Neural cell (in vitro differentiated cells): ENCODE results near the gene PDGFB. TPM values are rescaled to one million over a fixed set of nuclear protein-coding genes. Genes with fewer than 3 reads are reported as not detected.

ENCODE experiments used
- H2AFZ ChIP-seq: fragments of 200-600, 300-800 bp; sonication (generic), shearing (Covaris generic); 2 replicates; pipeline ENCODE4 v1.6.0; 2014; ENCODE audit warnings: low read depth, mild to moderate bottlenecking, antibody characterized with exemption, low read length, moderate library complexity
- H3F3A ChIP-seq: fragments of 200-600 bp; shearing (Covaris generic); 2 replicates; pipeline ENCODE4 v1.6.1; 2016; ENCODE audit warnings: mild to moderate bottlenecking, moderate library complexity, mixed read lengths, antibody characterized with exemption, low read length; ENCODE audit not compliant: insufficient read depth, poor library complexity, severe bottlenecking
- H3K27ac ChIP-seq: fragments of 200-600, 300-800 bp; sonication (generic), shearing (Covaris generic); 2 replicates; pipeline ENCODE4 v1.5.1; 2014; ENCODE audit warnings: mild to moderate bottlenecking, low read length, moderate library complexity
- H3K27me3 ChIP-seq: fragments of 300-800, 200-600 bp; sonication (generic), shearing (Covaris generic); 2 replicates; pipeline ENCODE4 v1.6.0; 2014; ENCODE audit warnings: mild to moderate bottlenecking, low read depth, low read length, moderate library complexity; ENCODE audit not compliant: insufficient read depth
- H3K36me3 ChIP-seq: fragments of 300-800, 200-600 bp; sonication (generic), shearing (Covaris generic); 2 replicates; pipeline ENCODE4 v1.5.1; 2014; ENCODE audit warnings: mild to moderate bottlenecking, antibody characterized with exemption, low read length, moderate library complexity; ENCODE audit not compliant: insufficient read depth
- H3K4me2 ChIP-seq: fragments of 300-800, 200-600 bp; sonication (generic), shearing (Covaris generic); 2 replicates; pipeline ENCODE4 v1.6.0; 2014; ENCODE audit warnings: mild to moderate bottlenecking, low read length
- H3K4me3 ChIP-seq: fragments of 300-800, 200-600 bp; sonication (generic), shearing (Covaris generic); 2 replicates; pipeline ENCODE4 v1.5.1; 2014; ENCODE audit warnings: mild to moderate bottlenecking, low read length, moderate library complexity
- H3K79me2 ChIP-seq: fragments of 200-600 bp; shearing (Covaris generic); replicated peaks from 2 replicates; pipeline ENCODE4 v1.6.0; 2014; ENCODE audit warnings: mild to moderate bottlenecking, low read length, moderate library complexity; ENCODE audit not compliant: insufficient read depth
- H3K9ac ChIP-seq: fragments of 300-800, 200-600 bp; sonication (generic), shearing (Covaris generic); 2 replicates; pipeline ENCODE4 v1.6.1; 2016; ENCODE audit warnings: mild to moderate bottlenecking, low read length, mixed read lengths
- H3K9me2 ChIP-seq: fragments of 200-600 bp; shearing (Covaris generic); 2 replicates; pipeline ENCODE4 v1.6.1; 2016; ENCODE audit warnings: mild to moderate bottlenecking, low read length, mixed read lengths; ENCODE audit not compliant: insufficient read depth
- H3K9me3 ChIP-seq: fragments of 200-600, 300-800 bp; sonication (generic), shearing (Covaris generic); 2 replicates; pipeline ENCODE4 v1.6.1; 2016; ENCODE audit warnings: mild to moderate bottlenecking, mixed run types, low read length, moderate library complexity, mixed read lengths
- H4K20me1 ChIP-seq: fragments of 200-600 bp; shearing (Covaris generic); 2 replicates; pipeline ENCODE4 v1.6.1; 2016; ENCODE audit warnings: mild to moderate bottlenecking, mixed run types; ENCODE audit not compliant: insufficient read depth
- EP300 ChIP-seq: fragments of 450-650 bp; conservative IDR thresholded peaks from 2 replicates; pipeline ENCODE4 v1.6.1; 2014; ENCODE audit warnings: antibody characterized with exemption, mild to moderate bottlenecking, moderate library complexity; ENCODE audit not compliant: poor library complexity, severe bottlenecking
- EZH2 ChIP-seq: fragments of 200-600, 300-800 bp; shearing (Covaris generic), sonication (generic); IDR thresholded peaks from 2 replicates; pipeline ENCODE4 v1.6.1; 2014; ENCODE audit warnings: antibody characterized with exemption, low read length, borderline replicate concordance, mild to moderate bottlenecking; ENCODE audit not compliant: insufficient read depth, poor library complexity, severe bottlenecking
- MXI1 ChIP-seq: fragments of 450-650 bp; conservative IDR thresholded peaks from 2 replicates; pipeline ENCODE4 v1.6.1; 2014; ENCODE audit warnings: antibody characterized with exemption, mild to moderate bottlenecking; ENCODE audit not compliant: poor library complexity, severe bottlenecking
- POLR2AphosphoS5 ChIP-seq: IDR thresholded peaks from 2 replicates; pipeline ENCODE4 v1.6.1; 2012
- RAD21 ChIP-seq: fragments of 450-650 bp; conservative IDR thresholded peaks from 2 replicates; pipeline ENCODE4 v1.6.1; 2014; ENCODE audit warnings: antibody characterized with exemption, mild to moderate bottlenecking, moderate library complexity
- SMC3 ChIP-seq: fragments of 450-650 bp; conservative IDR thresholded peaks from 2 replicates; pipeline ENCODE4 v1.6.1; 2014; ENCODE audit warnings: antibody characterized with exemption, mild to moderate bottlenecking, moderate library complexity; ENCODE audit not compliant: poor library complexity
- TAF1 ChIP-seq: IDR thresholded peaks from 2 replicates; pipeline ENCODE4 v1.6.1; 2012; ENCODE audit warnings: low read depth
- polyA plus RNA-seq: library from polyadenylated mRNA; depleted of rRNA; stranded (reverse); fragments of >200 nt; gene quantifications from 2 replicates; pipeline ENCODE4 v1.2.3, GENCODE V29; 2014
- TF ChIP-seq, protein P1 (sequence below): IDR thresholded peaks from 2 replicates; pipeline ENCODE4 v1.6.1; 2012; ENCODE audit warnings: borderline replicate concordance
- TF ChIP-seq, protein P2 (sequence below): fragments of 450-650 bp; IDR thresholded peaks from 2 replicates; pipeline ENCODE4 v1.5.1; 2014; ENCODE audit warnings: antibody characterized with exemption, mild to moderate bottlenecking, moderate library complexity; ENCODE audit not compliant: poor library complexity, severe bottlenecking

Gene PDGFB
- polyA plus RNA-seq, 1 donor from 2014 or later: 0.61 TPM

DNA sequence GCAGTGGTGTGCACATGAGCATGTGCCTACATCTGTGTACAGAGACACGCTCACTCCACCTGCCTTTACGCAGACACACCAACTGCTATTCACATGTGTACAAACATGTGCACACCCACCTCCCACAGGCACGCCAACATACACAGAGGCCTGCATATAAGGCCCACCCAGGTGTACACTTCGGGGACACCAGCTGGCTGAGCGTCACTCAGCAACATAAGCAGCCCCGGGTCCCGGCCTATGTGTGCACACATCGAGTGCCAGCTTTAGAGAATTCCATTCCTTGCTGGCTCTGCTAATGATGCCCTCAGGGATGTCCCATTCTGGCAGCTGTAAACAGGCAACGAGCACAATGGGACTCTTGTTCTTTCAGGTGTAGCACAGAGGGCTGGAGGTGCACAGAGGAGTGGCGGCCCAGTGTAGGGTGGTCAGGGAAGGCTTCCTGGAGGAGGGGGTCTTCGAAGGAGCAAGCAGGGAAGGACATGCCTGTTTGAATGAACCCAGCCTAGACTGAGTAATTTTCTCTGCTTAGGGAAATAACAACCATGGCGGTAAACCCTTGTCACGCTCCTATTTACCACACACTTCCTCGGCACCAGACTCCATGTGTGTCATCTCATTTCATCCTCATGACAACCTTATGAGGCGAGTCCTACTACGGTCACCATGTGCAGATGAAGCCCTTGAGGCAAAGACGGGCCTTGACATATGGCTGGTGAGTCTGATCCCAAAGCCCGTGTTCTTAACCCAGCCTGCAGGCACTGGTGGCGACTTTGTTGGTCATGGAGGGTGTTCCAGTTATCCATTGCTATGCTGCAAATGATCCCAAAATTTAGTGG lies 39.6 kb upstream of the PDGFB start:
- Histone ChIP-seq H3F3A (no peaks in the 10 kb centered on the region), H4K20me1 (no peaks in the 10 kb centered on the region), H3K9me2 (no peaks in the 10 kb centered on the region), H3K9ac (no peak overlapping the region), H3K9me3 (no peaks in the 10 kb centered on the region), H3K79me2 (no peaks in the 10 kb centered on the region), H2AFZ (no peak overlapping the region), H3K27me3 (no peaks in the 10 kb centered on the region), H3K4me3 (no peak overlapping the region), H3K4me2 (no peak overlapping the region), H3K36me3 (no peaks in the 10 kb centered on the region), H3K27ac (no peak overlapping the region)
- no peak for TF ChIP-seq SMC3
- TF ChIP-seq, protein P1, sequence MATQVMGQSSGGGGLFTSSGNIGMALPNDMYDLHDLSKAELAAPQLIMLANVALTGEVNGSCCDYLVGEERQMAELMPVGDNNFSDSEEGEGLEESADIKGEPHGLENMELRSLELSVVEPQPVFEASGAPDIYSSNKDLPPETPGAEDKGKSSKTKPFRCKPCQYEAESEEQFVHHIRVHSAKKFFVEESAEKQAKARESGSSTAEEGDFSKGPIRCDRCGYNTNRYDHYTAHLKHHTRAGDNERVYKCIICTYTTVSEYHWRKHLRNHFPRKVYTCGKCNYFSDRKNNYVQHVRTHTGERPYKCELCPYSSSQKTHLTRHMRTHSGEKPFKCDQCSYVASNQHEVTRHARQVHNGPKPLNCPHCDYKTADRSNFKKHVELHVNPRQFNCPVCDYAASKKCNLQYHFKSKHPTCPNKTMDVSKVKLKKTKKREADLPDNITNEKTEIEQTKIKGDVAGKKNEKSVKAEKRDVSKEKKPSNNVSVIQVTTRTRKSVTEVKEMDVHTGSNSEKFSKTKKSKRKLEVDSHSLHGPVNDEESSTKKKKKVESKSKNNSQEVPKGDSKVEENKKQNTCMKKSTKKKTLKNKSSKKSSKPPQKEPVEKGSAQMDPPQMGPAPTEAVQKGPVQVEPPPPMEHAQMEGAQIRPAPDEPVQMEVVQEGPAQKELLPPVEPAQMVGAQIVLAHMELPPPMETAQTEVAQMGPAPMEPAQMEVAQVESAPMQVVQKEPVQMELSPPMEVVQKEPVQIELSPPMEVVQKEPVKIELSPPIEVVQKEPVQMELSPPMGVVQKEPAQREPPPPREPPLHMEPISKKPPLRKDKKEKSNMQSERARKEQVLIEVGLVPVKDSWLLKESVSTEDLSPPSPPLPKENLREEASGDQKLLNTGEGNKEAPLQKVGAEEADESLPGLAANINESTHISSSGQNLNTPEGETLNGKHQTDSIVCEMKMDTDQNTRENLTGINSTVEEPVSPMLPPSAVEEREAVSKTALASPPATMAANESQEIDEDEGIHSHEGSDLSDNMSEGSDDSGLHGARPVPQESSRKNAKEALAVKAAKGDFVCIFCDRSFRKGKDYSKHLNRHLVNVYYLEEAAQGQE: no peak
- no peak for TF ChIP-seq EP300
- TF ChIP-seq TAF1: no peak

DNA sequence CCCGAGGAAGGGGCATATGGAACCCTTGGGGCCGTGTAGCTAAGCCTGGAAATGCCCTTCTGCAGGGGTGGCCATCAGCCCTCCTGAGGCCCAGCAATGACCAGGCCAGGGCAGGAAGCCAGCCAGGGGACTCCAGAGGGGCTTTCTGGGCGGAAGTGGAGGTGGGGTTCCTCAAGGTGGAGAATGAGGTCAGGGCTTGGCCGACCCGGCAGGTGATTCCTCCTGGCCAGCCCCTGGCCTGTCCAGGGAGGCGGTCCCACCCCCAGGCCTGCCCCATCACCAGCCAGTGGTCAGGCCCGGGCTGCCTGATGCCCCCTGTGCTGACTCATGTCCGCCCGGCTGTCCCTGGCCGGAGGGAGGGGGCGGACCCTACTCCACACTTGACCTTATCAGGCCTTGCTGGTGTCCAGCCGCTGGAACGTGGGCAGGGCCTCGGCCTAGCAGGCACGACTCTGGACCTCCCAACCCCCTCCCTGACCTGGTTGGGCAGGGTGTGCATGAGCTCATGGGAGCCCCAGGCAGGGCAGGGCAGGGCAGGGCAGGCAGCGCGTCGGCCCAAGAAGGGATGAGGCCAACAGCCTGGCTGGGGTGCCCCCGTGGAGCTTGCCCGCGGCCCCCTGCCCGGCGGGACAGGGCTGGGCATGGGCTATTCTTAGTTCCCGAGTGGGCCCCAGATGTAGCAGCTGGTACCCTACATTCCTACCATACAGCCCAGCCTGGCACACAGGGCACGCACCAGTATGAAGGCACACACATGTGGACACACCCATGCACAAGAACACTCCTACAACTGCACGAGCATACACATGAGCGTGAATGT lies 38.8 kb upstream of the PDGFB start:
- H3K27ac ChIP-seq: no peak overlapping the region

DNA sequence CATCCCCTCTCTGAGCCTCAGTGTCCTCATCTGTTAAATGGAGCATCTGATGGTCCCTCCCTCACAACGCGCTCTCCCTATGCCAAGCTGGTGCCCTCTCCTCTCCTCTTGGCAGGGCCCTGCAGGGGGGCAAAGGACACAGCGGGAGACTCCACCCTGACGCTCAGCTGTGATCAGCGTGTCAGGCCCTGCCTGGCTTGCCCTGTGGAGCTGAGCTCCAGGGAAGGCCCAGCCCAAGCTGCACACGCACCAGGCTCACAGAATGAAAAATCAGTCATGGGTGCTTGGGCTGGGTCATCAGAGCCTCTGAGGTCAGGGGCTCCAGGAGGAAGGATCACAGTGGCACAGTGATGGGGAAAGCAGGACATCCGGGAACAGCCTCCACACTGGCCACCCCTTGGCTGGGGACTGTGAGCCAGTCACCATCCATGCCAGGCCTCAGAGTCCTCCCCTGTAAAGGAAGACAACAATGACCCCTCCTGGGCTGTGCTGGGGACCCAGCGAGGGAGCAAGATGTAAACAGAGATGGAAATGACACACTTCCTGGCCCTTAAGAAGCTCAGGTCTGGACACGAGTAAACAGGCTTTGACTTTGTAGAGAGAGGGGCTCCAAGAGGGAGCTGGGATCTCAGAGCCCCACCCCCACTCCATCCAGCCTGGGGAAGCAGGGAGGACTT lies 38.0 kb upstream of the PDGFB start:
- TF ChIP-seq RAD21 (no peak), TAF1 (no peak), EZH2 (no peak), POLR2AphosphoS5 (no peak), SMC3 (no peak), EP300 (no peak), MXI1 (no peak)
- TF ChIP-seq, protein P1: no peak
- TF ChIP-seq, protein P2, sequence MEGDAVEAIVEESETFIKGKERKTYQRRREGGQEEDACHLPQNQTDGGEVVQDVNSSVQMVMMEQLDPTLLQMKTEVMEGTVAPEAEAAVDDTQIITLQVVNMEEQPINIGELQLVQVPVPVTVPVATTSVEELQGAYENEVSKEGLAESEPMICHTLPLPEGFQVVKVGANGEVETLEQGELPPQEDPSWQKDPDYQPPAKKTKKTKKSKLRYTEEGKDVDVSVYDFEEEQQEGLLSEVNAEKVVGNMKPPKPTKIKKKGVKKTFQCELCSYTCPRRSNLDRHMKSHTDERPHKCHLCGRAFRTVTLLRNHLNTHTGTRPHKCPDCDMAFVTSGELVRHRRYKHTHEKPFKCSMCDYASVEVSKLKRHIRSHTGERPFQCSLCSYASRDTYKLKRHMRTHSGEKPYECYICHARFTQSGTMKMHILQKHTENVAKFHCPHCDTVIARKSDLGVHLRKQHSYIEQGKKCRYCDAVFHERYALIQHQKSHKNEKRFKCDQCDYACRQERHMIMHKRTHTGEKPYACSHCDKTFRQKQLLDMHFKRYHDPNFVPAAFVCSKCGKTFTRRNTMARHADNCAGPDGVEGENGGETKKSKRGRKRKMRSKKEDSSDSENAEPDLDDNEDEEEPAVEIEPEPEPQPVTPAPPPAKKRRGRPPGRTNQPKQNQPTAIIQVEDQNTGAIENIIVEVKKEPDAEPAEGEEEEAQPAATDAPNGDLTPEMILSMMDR: no peak
- Histone ChIP-seq H3K4me2 (no peak overlapping the region), H2AFZ (no peak overlapping the region), H3K36me3 (no peaks in the 10 kb centered on the region), H3F3A (no peaks in the 10 kb centered on the region), H3K9me3 (no peaks in the 10 kb centered on the region), H3K9ac (no peak overlapping the region), H3K9me2 (no peaks in the 10 kb centered on the region), H3K4me3 (no peak overlapping the region), H3K79me2 (no peaks in the 10 kb centered on the region), H4K20me1 (no peaks in the 10 kb centered on the region), H3K27ac (no peak overlapping the region), H3K27me3 (no peaks in the 10 kb centered on the region)

More for the DNA sequence above, 38.8 kb upstream of the PDGFB start:
- H3K79me2 ChIP-seq: no peaks in the 10 kb centered on the region
- H3F3A ChIP-seq: no peaks in the 10 kb centered on the region
- no peak overlapping the region for H3K9ac ChIP-seq
- no peaks in the 10 kb centered on the region for H3K9me3 ChIP-seq
- H2AFZ ChIP-seq: no peak overlapping the region
- H3K36me3 ChIP-seq: no peaks in the 10 kb centered on the region
- no peaks in the 10 kb centered on the region for H3K9me2 ChIP-seq
- no peak overlapping the region for H3K4me2 ChIP-seq
- H3K4me3 ChIP-seq: no peak overlapping the region
- TF ChIP-seq RAD21 (no peak), SMC3 (no peak), TAF1 (no peak), POLR2AphosphoS5 (no peak)
- H4K20me1 ChIP-seq: no peaks in the 10 kb centered on the region
- no peaks in the 10 kb centered on the region for H3K27me3 ChIP-seq
